C4-2B (cell line): ENCODE data around the gene AMBP.

Source experiments
- H3K27ac ChIP-seq: fragments of 450-650 bp; 2 replicates; pipeline ENCODE4 v1.5.1; 2017
- CTCF ChIP-seq: fragments of 450-650 bp; conservative IDR thresholded peaks from 2 replicates; pipeline ENCODE4 v1.5.1; 2017; ENCODE audit warnings: mild to moderate bottlenecking
- ZFX ChIP-seq: fragments of 450-650 bp; IDR thresholded peaks from 2 replicates; pipeline ENCODE4 v1.6.1; 2017

AMBP gene

GRCh38 chr9:114098936-114099668 lies 21.0 kb upstream of the AMBP start, which contains the start of gene KIF12:
Gene KIF12, minus strand, starts transcription at chr9:114099292. Its CDS starts 16 bp downstream, at chr9:114099276.
- no peak for TF ChIP-seq CTCF
- TF ChIP-seq ZFX, result no peak
- H3K27ac ChIP-seq, result no peak within 1 kb of the TSS; the same call in 1 of the 2 replicates

GRCh38 chr9:114098021-114098935 lies 20.2 kb upstream of the AMBP start:
- no peak overlapping the region; the same call in 1 of the 2 replicates for H3K27ac ChIP-seq

DNA sequence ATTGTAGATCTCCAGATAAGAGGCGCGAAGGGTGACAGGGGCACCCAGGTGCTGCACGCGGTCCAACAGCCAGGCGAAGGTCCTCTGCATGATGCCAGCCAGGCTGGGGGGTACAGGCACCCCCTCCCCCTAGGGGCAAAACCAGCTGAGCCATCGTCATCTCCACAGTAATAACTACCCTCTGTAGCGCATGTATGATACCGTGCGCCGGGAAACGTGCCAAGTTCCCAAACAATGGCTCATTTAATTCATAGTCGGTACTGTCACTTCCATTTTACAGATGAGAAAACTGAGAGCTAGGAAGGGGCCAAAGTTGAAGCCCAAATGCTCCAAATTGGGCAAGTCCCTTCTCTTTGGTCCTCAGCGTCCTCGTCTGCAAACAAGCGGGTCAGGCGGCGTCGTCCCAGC lies 19.5 kb upstream of the AMBP start:
- TF ChIP-seq ZFX (no peak), CTCF (no peak)
- H3K27ac ChIP-seq, result no peak overlapping the region; the same call in 1 of the 2 replicates

More at GRCh38 chr9:114098021-114098935, 20.2 kb upstream of the AMBP start:
- TF ChIP-seq CTCF (no peak), ZFX (no peak)

- no peak overlapping the region for H3K27ac ChIP-seq
- no peak for TF ChIP-seq ZFX
- TF ChIP-seq CTCF, result no peak
Measured at GRCh38 chr9:114096866-114097612, 18.9 kb upstream of the AMBP start.

DNA sequence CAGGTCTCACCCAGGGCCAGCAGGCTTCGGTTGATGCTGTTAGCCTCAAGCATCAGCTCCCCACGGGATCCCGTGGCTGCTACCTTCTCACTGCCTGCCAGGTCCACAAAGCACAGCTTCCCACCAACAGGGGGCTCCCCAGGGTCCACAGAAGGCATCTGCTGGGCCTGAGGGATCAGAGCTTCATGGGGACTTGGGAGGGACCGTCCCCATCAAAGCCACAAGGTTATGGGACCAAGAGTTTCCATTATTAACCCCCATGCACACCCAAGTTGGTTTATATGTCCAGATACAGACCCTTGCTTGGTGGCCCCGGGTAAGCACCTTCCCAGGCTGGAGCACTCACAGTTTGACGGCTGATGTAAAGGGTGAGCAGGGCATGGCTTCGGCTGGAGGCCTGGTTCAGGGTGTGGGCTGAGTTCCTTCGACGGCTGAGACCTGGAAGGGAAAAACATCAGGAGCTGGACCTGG lies 18.0 kb upstream of the AMBP start:
- H3K27ac ChIP-seq, result no peak overlapping the region
- no peak for TF ChIP-seq CTCF
- no peak for TF ChIP-seq ZFX

DNA sequence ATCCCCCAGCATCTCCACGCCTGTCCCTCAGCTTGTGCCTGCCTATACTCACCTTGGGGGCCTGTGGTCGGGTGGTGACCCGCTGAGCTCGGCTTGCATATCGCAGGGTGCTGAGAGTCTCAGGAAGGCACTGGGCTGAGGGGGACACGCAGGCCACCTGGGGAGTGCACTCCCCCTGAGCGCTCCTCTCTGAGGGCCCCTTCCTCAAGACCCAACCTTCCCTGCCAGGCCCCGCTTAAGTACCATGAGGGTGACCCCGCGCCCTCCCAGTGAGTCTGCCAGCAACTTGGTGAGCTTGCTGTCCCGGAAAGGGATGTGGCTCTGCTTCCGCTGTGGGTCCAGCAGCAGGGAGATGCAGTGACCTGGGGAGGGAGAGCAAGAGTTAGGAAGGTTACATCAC lies 16.9 kb upstream of the AMBP start:
- H3K27ac ChIP-seq, result no peak overlapping the region
- TF ChIP-seq CTCF, result no peak
- TF ChIP-seq ZFX, result no peak
